K562 (cell line): ENCODE measurements around the gene LDHAL6A. TPM values are rescaled to one million over a fixed set of nuclear protein-coding genes. Genes with fewer than 3 reads are reported as not detected.

Source experiments
- KDM1A ChIP-seq, 2 experiments: fragments of 450-650 bp; IDR thresholded peaks; 2 replicates each; pipeline ENCODE4 v1.6.1; 2016; ENCODE audit warnings: mild to moderate bottlenecking in 2 of 2
- KDM5B ChIP-seq: fragments of 200-600 bp; sonication (generic); IDR thresholded peaks from 2 replicates; pipeline ENCODE4 v1.6.1; 2012; ENCODE audit warnings: low read depth, mild to moderate bottlenecking, moderate library complexity, low read length, control low read depth, inconsistent platforms; ENCODE audit not compliant: insufficient replicate concordance
- RUNX1 ChIP-seq: sonication (generic); IDR thresholded peaks from 2 replicates; pipeline ENCODE4 v1.6.1; 2016; ENCODE audit warnings: antibody characterized with exemption, low read depth
- SMARCC2 ChIP-seq: fragments of 450-650 bp; IDR thresholded peaks from 2 replicates; pipeline ENCODE4 v1.6.1; 2017; ENCODE audit warnings: antibody characterized with exemption, moderate library complexity, mild to moderate bottlenecking, low read depth
- TCFL5 ChIP-seq: fragments of 250-450 bp; sonication (Bioruptor Pico); conservative IDR thresholded peaks from 2 replicates; pipeline ENCODE4 v1.6.1; 2021; ENCODE audit warnings: mild to moderate bottlenecking, moderate library complexity, matching md5 sums
- ZNF384 ChIP-seq: IDR thresholded peaks from 2 replicates; pipeline ENCODE4 v1.6.1; 2012; ENCODE audit warnings: low read depth, low read length, improper control_type of control experiment
- polyA plus RNA-seq, 8 experiments: library from polyadenylated mRNA; depleted of rRNA in 4 of 8; stranded (reverse) in 5 of 8; unstranded in 3 of 8; fragments of >200 nt; fragmentation: Nextera tagmentation in 2 of 8; fragmentation: Illumina TruSeq in 1 of 8; extraction: Ambion mirVana in 2 of 8; extraction: Trizol in 1 of 8; gene quantifications; 2 replicates each; pipeline versions ENCODE4 v1.2.1 to v1.2.3, GENCODE V29; 2011 to 2014; ENCODE audit warnings: inconsistent platforms in 1 of 8, missing spikeins in 1 of 8
- total RNA-seq, 7 experiments: library from RNA; depleted of rRNA in 6 of 7; stranded (reverse); fragments of >200 nt in 6 of 7; fragmentation: Illumina TruSeq in 2 of 7; extraction: Trizol in 2 of 7; gene quantifications; 2 replicates each; pipeline versions ENCODE4 v1.2.1 to v1.2.3, GENCODE V29; 2011 to 2021; ENCODE audit warnings: low replicate concordance in 1 of 7
- TF ChIP-seq, protein P1 (sequence below), 2 experiments: fragments of 450-650 bp; formaldehyde crosslinking in 1 of 2; IDR thresholded peaks; 2 replicates each; pipeline versions ENCODE4 v1.4.0 to v1.6.1; 2014 to 2020; ENCODE audit warnings: mild to moderate bottlenecking in 2 of 2, borderline replicate concordance in 1 of 2, low read depth in 1 of 2
- TF ChIP-seq, protein P2 (sequence below): fragments of 450-650 bp; IDR thresholded peaks from 2 replicates; pipeline ENCODE4 v1.6.1; 2016; ENCODE audit warnings: missing biosample characterization, missing genetic modification characterization
- TF ChIP-seq, protein P3 (sequence below), 2 experiments: IDR thresholded peaks in 1 of 2; conservative IDR thresholded peaks in 1 of 2; 2 replicates each; pipeline ENCODE4 v1.6.1; 2016; ENCODE audit warnings: low read depth in 2 of 2, mild to moderate bottlenecking in 1 of 2, missing compliant biosample characterization in 1 of 2, missing genetic modification characterization in 1 of 2, moderate library complexity in 1 of 2
- TF ChIP-seq, protein P4 (sequence below): fragments of 250-450 bp; sonication (Bioruptor Pico); IDR thresholded peaks from 2 replicates; pipeline ENCODE4 v1.9.0; 2021; ENCODE audit warnings: mild to moderate bottlenecking, inconsistent platforms

Gene LDHAL6A
- total and polyA plus RNA-seq, 9 of the 15 experiments (the other 6 are each of a cell fraction or from before 2014, with no cell fraction given) = 0.04 TPM; not detected in 8

- TF ChIP-seq, protein P1, sequence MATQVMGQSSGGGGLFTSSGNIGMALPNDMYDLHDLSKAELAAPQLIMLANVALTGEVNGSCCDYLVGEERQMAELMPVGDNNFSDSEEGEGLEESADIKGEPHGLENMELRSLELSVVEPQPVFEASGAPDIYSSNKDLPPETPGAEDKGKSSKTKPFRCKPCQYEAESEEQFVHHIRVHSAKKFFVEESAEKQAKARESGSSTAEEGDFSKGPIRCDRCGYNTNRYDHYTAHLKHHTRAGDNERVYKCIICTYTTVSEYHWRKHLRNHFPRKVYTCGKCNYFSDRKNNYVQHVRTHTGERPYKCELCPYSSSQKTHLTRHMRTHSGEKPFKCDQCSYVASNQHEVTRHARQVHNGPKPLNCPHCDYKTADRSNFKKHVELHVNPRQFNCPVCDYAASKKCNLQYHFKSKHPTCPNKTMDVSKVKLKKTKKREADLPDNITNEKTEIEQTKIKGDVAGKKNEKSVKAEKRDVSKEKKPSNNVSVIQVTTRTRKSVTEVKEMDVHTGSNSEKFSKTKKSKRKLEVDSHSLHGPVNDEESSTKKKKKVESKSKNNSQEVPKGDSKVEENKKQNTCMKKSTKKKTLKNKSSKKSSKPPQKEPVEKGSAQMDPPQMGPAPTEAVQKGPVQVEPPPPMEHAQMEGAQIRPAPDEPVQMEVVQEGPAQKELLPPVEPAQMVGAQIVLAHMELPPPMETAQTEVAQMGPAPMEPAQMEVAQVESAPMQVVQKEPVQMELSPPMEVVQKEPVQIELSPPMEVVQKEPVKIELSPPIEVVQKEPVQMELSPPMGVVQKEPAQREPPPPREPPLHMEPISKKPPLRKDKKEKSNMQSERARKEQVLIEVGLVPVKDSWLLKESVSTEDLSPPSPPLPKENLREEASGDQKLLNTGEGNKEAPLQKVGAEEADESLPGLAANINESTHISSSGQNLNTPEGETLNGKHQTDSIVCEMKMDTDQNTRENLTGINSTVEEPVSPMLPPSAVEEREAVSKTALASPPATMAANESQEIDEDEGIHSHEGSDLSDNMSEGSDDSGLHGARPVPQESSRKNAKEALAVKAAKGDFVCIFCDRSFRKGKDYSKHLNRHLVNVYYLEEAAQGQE (IDR thresholded peaks at IDR 0.05; ENCODE audit: borderline replicate concordance) = no peak
- TF ChIP-seq, protein P1 (CRISPR knock-in tag; IDR thresholded peaks at IDR 0.05; ENCODE audit: low read depth) = no peak
- TF ChIP-seq KDM1A (IDR thresholded peaks at IDR 0.05) = peak; percentile 77 to 80
- no peak for TF ChIP-seq RUNX1
- 0 out of 2 replicates have a peak, but pooled peaks have one; percentile 45 for TF ChIP-seq ZNF384
- TF ChIP-seq SMARCC2 = no peak
- TF ChIP-seq, protein P2, sequence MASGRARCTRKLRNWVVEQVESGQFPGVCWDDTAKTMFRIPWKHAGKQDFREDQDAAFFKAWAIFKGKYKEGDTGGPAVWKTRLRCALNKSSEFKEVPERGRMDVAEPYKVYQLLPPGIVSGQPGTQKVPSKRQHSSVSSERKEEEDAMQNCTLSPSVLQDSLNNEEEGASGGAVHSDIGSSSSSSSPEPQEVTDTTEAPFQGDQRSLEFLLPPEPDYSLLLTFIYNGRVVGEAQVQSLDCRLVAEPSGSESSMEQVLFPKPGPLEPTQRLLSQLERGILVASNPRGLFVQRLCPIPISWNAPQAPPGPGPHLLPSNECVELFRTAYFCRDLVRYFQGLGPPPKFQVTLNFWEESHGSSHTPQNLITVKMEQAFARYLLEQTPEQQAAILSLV = no peak
- no peak for TF ChIP-seq TCFL5 (CRISPR knock-in tag)
- no peak for TF ChIP-seq KDM5B
- TF ChIP-seq, protein P3, sequence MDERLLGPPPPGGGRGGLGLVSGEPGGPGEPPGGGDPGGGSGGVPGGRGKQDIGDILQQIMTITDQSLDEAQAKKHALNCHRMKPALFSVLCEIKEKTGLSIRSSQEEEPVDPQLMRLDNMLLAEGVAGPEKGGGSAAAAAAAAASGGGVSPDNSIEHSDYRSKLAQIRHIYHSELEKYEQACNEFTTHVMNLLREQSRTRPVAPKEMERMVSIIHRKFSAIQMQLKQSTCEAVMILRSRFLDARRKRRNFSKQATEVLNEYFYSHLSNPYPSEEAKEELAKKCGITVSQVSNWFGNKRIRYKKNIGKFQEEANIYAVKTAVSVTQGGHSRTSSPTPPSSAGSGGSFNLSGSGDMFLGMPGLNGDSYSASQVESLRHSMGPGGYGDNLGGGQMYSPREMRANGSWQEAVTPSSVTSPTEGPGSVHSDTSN (CRISPR knock-in tag; IDR thresholded peaks at IDR 0.05; ENCODE audit: low read depth) = no peak
- TF ChIP-seq, protein P3 (tag; conservative IDR thresholded peaks at IDR 0.05; ENCODE audit: low read depth) = peak; percentile 53
- TF ChIP-seq, protein P4, sequence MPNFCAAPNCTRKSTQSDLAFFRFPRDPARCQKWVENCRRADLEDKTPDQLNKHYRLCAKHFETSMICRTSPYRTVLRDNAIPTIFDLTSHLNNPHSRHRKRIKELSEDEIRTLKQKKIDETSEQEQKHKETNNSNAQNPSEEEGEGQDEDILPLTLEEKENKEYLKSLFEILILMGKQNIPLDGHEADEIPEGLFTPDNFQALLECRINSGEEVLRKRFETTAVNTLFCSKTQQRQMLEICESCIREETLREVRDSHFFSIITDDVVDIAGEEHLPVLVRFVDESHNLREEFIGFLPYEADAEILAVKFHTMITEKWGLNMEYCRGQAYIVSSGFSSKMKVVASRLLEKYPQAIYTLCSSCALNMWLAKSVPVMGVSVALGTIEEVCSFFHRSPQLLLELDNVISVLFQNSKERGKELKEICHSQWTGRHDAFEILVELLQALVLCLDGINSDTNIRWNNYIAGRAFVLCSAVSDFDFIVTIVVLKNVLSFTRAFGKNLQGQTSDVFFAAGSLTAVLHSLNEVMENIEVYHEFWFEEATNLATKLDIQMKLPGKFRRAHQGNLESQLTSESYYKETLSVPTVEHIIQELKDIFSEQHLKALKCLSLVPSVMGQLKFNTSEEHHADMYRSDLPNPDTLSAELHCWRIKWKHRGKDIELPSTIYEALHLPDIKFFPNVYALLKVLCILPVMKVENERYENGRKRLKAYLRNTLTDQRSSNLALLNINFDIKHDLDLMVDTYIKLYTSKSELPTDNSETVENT (CRISPR knock-in tag) = no peak
Measured at GRCh38 chr11:18479063-18479462, 23.4 kb downstream of the LDHAL6A start (continued).
